ENCODE results near the gene LRCH4. TPM values are rescaled to one million over a fixed set of nuclear protein-coding genes. Genes with fewer than 3 reads are reported as not detected.

LRCH4 gene
- polyA plus RNA-seq, 1 donor (not counting 4 experiments of a cell fraction or from before 2014, with no cell fraction given): 4.9 TPM

DNA sequence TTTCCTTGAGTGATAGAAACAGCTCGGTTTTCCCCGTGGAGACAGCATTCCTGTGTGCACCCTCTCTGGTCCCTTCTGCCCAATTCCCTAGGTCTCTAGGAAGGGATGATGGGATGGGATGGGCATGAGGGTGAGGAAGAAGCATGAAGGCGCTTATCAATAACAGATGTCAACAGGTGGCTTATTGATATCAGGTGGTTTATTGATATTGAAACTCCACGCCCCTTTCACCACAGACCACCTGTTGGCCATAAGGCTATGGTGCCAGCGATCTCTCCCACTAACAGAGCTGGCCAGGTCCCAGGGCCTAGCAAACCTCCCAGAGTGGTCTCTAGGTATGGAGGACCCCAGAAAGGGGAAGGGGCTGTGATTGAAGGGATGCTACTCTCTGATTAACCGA lies 34.3 kb upstream of the LRCH4 start:
- H3K9ac ChIP-seq (ENCODE audit: control insufficient read depth, extremely low read depth, insufficient read depth, low read length): no peak overlapping the region
- no peak overlapping the region for H2AFZ ChIP-seq (ENCODE audit: control insufficient read depth, low read length)
- no peak overlapping the region for H3K4me3 ChIP-seq (ENCODE audit: control insufficient read depth in 2 of 3, extremely low read depth in 1 of 3, insufficient read depth in 2 of 3, low read depth in 1 of 3, low read length in 3 of 3)
- H3K27ac ChIP-seq (ENCODE audit: control insufficient read depth, insufficient read depth, low read length): no peak overlapping the region
- no peak for FAIRE-seq
- no peak for DNase-seq (ENCODE audit: low read depth, low spot score)
- H3K9me1 ChIP-seq (ENCODE audit: control insufficient read depth, extremely low read depth, insufficient read depth, low read length): no peaks in the 10 kb centered on the region
- H3K27me3 ChIP-seq (ENCODE audit: control insufficient read depth, extremely low read depth, insufficient read depth, low read length): no peaks in the 10 kb centered on the region
- no peaks in the 10 kb centered on the region for H4K20me1 ChIP-seq (ENCODE audit: control insufficient read depth, extremely low read depth, insufficient read depth, low read length)
- H3K9me3 ChIP-seq (ENCODE audit: control insufficient read depth, low read depth, low read length): no peaks in the 10 kb centered on the region
- no peaks in the 10 kb centered on the region for H3K4me1 ChIP-seq (ENCODE audit: control insufficient read depth, extremely low read depth, insufficient read depth, low read length)
- TF ChIP-seq, protein P1, sequence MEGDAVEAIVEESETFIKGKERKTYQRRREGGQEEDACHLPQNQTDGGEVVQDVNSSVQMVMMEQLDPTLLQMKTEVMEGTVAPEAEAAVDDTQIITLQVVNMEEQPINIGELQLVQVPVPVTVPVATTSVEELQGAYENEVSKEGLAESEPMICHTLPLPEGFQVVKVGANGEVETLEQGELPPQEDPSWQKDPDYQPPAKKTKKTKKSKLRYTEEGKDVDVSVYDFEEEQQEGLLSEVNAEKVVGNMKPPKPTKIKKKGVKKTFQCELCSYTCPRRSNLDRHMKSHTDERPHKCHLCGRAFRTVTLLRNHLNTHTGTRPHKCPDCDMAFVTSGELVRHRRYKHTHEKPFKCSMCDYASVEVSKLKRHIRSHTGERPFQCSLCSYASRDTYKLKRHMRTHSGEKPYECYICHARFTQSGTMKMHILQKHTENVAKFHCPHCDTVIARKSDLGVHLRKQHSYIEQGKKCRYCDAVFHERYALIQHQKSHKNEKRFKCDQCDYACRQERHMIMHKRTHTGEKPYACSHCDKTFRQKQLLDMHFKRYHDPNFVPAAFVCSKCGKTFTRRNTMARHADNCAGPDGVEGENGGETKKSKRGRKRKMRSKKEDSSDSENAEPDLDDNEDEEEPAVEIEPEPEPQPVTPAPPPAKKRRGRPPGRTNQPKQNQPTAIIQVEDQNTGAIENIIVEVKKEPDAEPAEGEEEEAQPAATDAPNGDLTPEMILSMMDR (optimal IDR thresholded peaks at IDR 0.05 in 1 of 3, IDR thresholded peaks at IDR 0.05 in 1 of 3, conservative IDR thresholded peaks at IDR 0.05 in 1 of 3; ENCODE audit: extremely low read depth in 1 of 3, insufficient read depth in 2 of 3, low read length in 3 of 3): no peak
- TF ChIP-seq EZH2 (IDR thresholded peaks at IDR 0.05; ENCODE audit: low read length): no peak
- dilution Hi-C loops (cut with MboI; ENCODE audit: extremely low pct_ligation_motif_present, low sequenced_read_pairs): no loop called here
- H3K36me3 ChIP-seq (ENCODE audit: control insufficient read depth in 2 of 2, extremely low read depth in 1 of 2, insufficient read depth in 2 of 2, low read length in 2 of 2): no peaks in the 10 kb centered on the region
- no peaks in the 10 kb centered on the region for H3K79me2 ChIP-seq (ENCODE audit: control insufficient read depth, insufficient read depth, low read length)
- no peak overlapping the region for H3K4me2 ChIP-seq (ENCODE audit: control insufficient read depth, extremely low read depth, insufficient read depth, low read depth, low read length)

GRCh38 chr7:100614308-100614861 lies 28.5 kb upstream of the LRCH4 start:
- Histone ChIP-seq H3K79me2 (ENCODE audit: control insufficient read depth, insufficient read depth, low read length) (no peaks in the 10 kb centered on the region), H2AFZ (ENCODE audit: control insufficient read depth, low read length) (no peak overlapping the region), H3K9me1 (ENCODE audit: control insufficient read depth, extremely low read depth, insufficient read depth, low read length) (no peaks in the 10 kb centered on the region), H3K4me3 (ENCODE audit: control insufficient read depth in 2 of 3, extremely low read depth in 1 of 3, insufficient read depth in 2 of 3, low read depth in 1 of 3, low read length in 3 of 3) (no peak overlapping the region), H3K9ac (ENCODE audit: control insufficient read depth, extremely low read depth, insufficient read depth, low read length) (no peak overlapping the region), H3K27me3 (ENCODE audit: control insufficient read depth, extremely low read depth, insufficient read depth, low read length) (no peaks in the 10 kb centered on the region), H3K4me2 (ENCODE audit: control insufficient read depth, extremely low read depth, insufficient read depth, low read depth, low read length) (no peak overlapping the region), H3K4me1 (ENCODE audit: control insufficient read depth, extremely low read depth, insufficient read depth, low read length) (peaks cover 9% of the 10 kb centered on the region), H3K9me3 (ENCODE audit: control insufficient read depth, low read depth, low read length) (no peaks in the 10 kb centered on the region), H4K20me1 (ENCODE audit: control insufficient read depth, extremely low read depth, insufficient read depth, low read length) (no peaks in the 10 kb centered on the region), H3K27ac (ENCODE audit: control insufficient read depth, insufficient read depth, low read length) (no peak overlapping the region), H3K36me3 (ENCODE audit: control insufficient read depth in 2 of 2, extremely low read depth in 1 of 2, insufficient read depth in 2 of 2, low read length in 2 of 2) (no peaks in the 10 kb centered on the region)
- TF ChIP-seq, protein P1 (optimal IDR thresholded peaks at IDR 0.05 in 1 of 3, IDR thresholded peaks at IDR 0.05 in 1 of 3, conservative IDR thresholded peaks at IDR 0.05 in 1 of 3; ENCODE audit: extremely low read depth in 1 of 3, insufficient read depth in 2 of 3, low read length in 3 of 3): no peak
- TF ChIP-seq EZH2 (IDR thresholded peaks at IDR 0.05; ENCODE audit: low read length): no peak
- no peak for FAIRE-seq
- dilution Hi-C loops (cut with MboI; ENCODE audit: extremely low pct_ligation_motif_present, low sequenced_read_pairs): no loop called here
- no peak for DNase-seq (ENCODE audit: low read depth, low spot score)

Measured in keratinocyte (primary cell).